H1 (cell line): Measurements from ENCODE around the gene TMBIM1. TPM values are rescaled to one million over a fixed set of nuclear protein-coding genes. Genes with fewer than 3 reads are reported as not detected.

ENCODE experiments used
- CTCF ChIA-PET: fragments of 300-600 bp; sonication (Branson Sonifier 250); formaldehyde crosslinking; loops from one replicate; lab custom pipeline; 2021; ENCODE audit not compliant: partially characterized antibody; lab: Charles Lee
- POLR2A ChIA-PET: fragments of 300-600 bp; sonication (Branson Sonifier 250); formaldehyde crosslinking; loops from one replicate; lab custom pipeline; 2021; ENCODE audit warnings: inconsistent platforms; ENCODE audit not compliant: partially characterized antibody; lab: Charles Lee
- DNase-seq, 2 experiments: peaks; one replicate each; pipeline versions ENCODE4 v3.0.0 to v3.0.0-alpha.2; 2010 to 2022; ENCODE audit warnings: low spot score in 2 of 2, low read depth in 1 of 2, mixed read lengths in 1 of 2
- FAIRE-seq: peaks from 2 replicates; lab custom pipeline; 2011; peaks lifted over from hg19 to GRCh38; lab: Jason Lieb, UNC
- H2AFZ ChIP-seq: 2 replicates; pipeline ENCODE4 v1.8.1; 2012; ENCODE audit warnings: low read length, inconsistent platforms
- H2AK5ac ChIP-seq: 2 replicates; pipeline ENCODE4 v1.6.1; 2013; ENCODE audit warnings: low read depth, low read length
- H2BK120ac ChIP-seq: replicated peaks from 2 replicates; pipeline ENCODE3; 2013; ENCODE audit warnings: low read depth, low read length, inconsistent platforms
- H2BK12ac ChIP-seq: 2 replicates; pipeline ENCODE4 v1.6.1; 2013; ENCODE audit warnings: low read depth, low read length
- H2BK15ac ChIP-seq: 2 replicates; pipeline ENCODE4 v1.6.1; 2013; ENCODE audit warnings: low read length
- H2BK20ac ChIP-seq: 2 replicates; pipeline ENCODE4 v1.6.1; 2013; ENCODE audit warnings: low read length
- H2BK5ac ChIP-seq: 2 replicates; pipeline ENCODE4 v1.6.1; 2013; ENCODE audit warnings: low read depth, low read length
- H3K14ac ChIP-seq: 2 replicates; pipeline ENCODE4 v1.6.1; 2013; ENCODE audit warnings: inconsistent platforms; ENCODE audit not compliant: insufficient read length
- H3K18ac ChIP-seq: 2 replicates; pipeline ENCODE4 v1.6.1; 2013; ENCODE audit warnings: low read length; ENCODE audit errors: extremely low read depth
- H3K23ac ChIP-seq: 2 replicates; pipeline ENCODE4 v1.6.1; 2013; ENCODE audit warnings: inconsistent platforms; ENCODE audit not compliant: insufficient read length
- H3K23me2 ChIP-seq: 2 replicates; pipeline ENCODE4 v1.6.1; 2013; ENCODE audit warnings: low read depth, low read length
- H3K27ac ChIP-seq: 2 replicates; pipeline ENCODE4 v1.6.1; 2011; ENCODE audit warnings: low read depth, low read length, inconsistent platforms
- H3K27me3 ChIP-seq, 4 experiments: replicated peaks in 1 of 4; 1 replicate in 1 of 4; 2 replicates in 3 of 4; pipeline versions ENCODE4 v1.6.1 to v1.8.1; 2011 to 2013; ENCODE audit warnings: low read length in 3 of 4, mild to moderate bottlenecking in 3 of 4, inconsistent platforms in 2 of 4, mixed read lengths in 2 of 4, moderate library complexity in 1 of 4; ENCODE audit not compliant: control insufficient read depth in 3 of 4, insufficient read depth in 3 of 4; ENCODE audit errors: extremely low read depth in 1 of 4
- H3K36me3 ChIP-seq, 4 experiments: 2 replicates each; pipeline versions ENCODE4 v1.6.1 to v1.8.1; 2011 to 2013; ENCODE audit warnings: mild to moderate bottlenecking in 4 of 4, low read length in 3 of 4, moderate library complexity in 2 of 4, control low read depth in 1 of 4, inconsistent platforms in 1 of 4; ENCODE audit not compliant: insufficient read depth in 4 of 4, control insufficient read depth in 2 of 4
- H3K4ac ChIP-seq: replicated peaks from 2 replicates; pipeline ENCODE3; 2013; ENCODE audit warnings: low read length, low read depth, mixed read lengths, inconsistent platforms; ENCODE audit not compliant: insufficient read length
- H3K4me1 ChIP-seq, 4 experiments: replicated peaks in 1 of 4; 1 replicate in 1 of 4; 2 replicates in 3 of 4; pipeline versions ENCODE4 v1.6.1 to v1.8.1; 2011 to 2013; ENCODE audit warnings: low read length in 3 of 4, inconsistent platforms in 2 of 4, mixed read lengths in 1 of 4; ENCODE audit not compliant: insufficient read depth in 4 of 4, control insufficient read depth in 3 of 4
- H3K4me2 ChIP-seq, 2 experiments: 2 replicates each; pipeline versions ENCODE4 v1.6.1 to v1.8.1; 2011 to 2013; ENCODE audit warnings: low read depth in 2 of 2, low read length in 2 of 2, control low read depth in 1 of 2, inconsistent platforms in 1 of 2, mild to moderate bottlenecking in 1 of 2; ENCODE audit not compliant: insufficient read depth in 1 of 2
- H3K4me3 ChIP-seq, 4 experiments: fragments of 200-600, 300-600 bp in 1 of 4; sonication (generic), shearing (Covaris generic), sonication (Bioruptor Twin) in 1 of 4; 2 replicates each; pipeline versions ENCODE4 v1.5.1 to v1.8.1; 2011 to 2016; ENCODE audit warnings: low read length in 4 of 4, low read depth in 3 of 4, control low read depth in 2 of 4, inconsistent platforms in 2 of 4, mild to moderate bottlenecking in 2 of 4, mixed read lengths in 1 of 4, moderate library complexity in 1 of 4; ENCODE audit not compliant: insufficient read depth in 2 of 4; ENCODE audit errors: extremely low read depth in 1 of 4
- H3K56ac ChIP-seq: replicated peaks from 2 replicates; pipeline ENCODE3; 2013; ENCODE audit warnings: low read depth, mild to moderate bottlenecking, mixed read lengths, low read length, inconsistent platforms; ENCODE audit not compliant: insufficient read length
- H3K79me1 ChIP-seq: 2 replicates; pipeline ENCODE4 v1.6.1; 2013; ENCODE audit warnings: low read depth, low read length, control low read depth
- H3K79me2 ChIP-seq, 2 experiments: 2 replicates each; pipeline versions ENCODE4 v1.6.1 to v1.8.1; 2012 to 2013; ENCODE audit warnings: low read length in 2 of 2, mild to moderate bottlenecking in 2 of 2, inconsistent platforms in 1 of 2; ENCODE audit not compliant: insufficient read depth in 2 of 2, control insufficient read depth in 1 of 2
- H3K9ac ChIP-seq, 4 experiments: replicated peaks in 1 of 4; 1 replicate in 1 of 4; 2 replicates in 3 of 4; pipeline versions ENCODE4 v1.6.1 to v1.8.1; 2011 to 2013; ENCODE audit warnings: low read depth in 3 of 4, low read length in 3 of 4, control low read depth in 2 of 4, mild to moderate bottlenecking in 2 of 4, moderate library complexity in 2 of 4, inconsistent platforms in 1 of 4; ENCODE audit errors: extremely low read depth in 1 of 4
- H3K9me3 ChIP-seq, 2 experiments: 2 replicates each; pipeline versions ENCODE4 v1.6.1 to v1.8.1; 2012 to 2013; ENCODE audit warnings: mild to moderate bottlenecking in 2 of 2, moderate library complexity in 2 of 2, control low read depth in 1 of 2, inconsistent platforms in 1 of 2, low read depth in 1 of 2, low read length in 1 of 2, mixed read lengths in 1 of 2; ENCODE audit not compliant: insufficient read depth in 2 of 2
- H4K20me1 ChIP-seq, 2 experiments: replicated peaks in 1 of 2; 2 replicates each; pipeline versions ENCODE3 to v1.8.1; 2011 to 2013; ENCODE audit warnings: inconsistent platforms in 2 of 2, low read length in 2 of 2, mild to moderate bottlenecking in 1 of 2; ENCODE audit not compliant: insufficient read depth in 2 of 2, control insufficient read depth in 1 of 2
- H4K5ac ChIP-seq: 2 replicates; pipeline ENCODE4 v1.6.1; 2013; ENCODE audit warnings: low read length, low read depth, mixed read lengths, inconsistent platforms; ENCODE audit not compliant: insufficient read length
- H4K8ac ChIP-seq: 2 replicates; pipeline ENCODE4 v1.8.0; 2013; ENCODE audit warnings: mild to moderate bottlenecking, moderate library complexity, low read length, inconsistent platforms; ENCODE audit not compliant: insufficient read depth; ENCODE audit errors: extremely low read depth
- H4K91ac ChIP-seq: replicated peaks from 2 replicates; pipeline ENCODE3; 2013; ENCODE audit warnings: low read length, mixed read lengths, inconsistent platforms; ENCODE audit not compliant: insufficient read length
- GABPA ChIP-seq: IDR thresholded peaks from 2 replicates; pipeline ENCODE4 v1.6.1; 2011; ENCODE audit warnings: mild to moderate bottlenecking, low read length, moderate library complexity, borderline replicate concordance; ENCODE audit not compliant: insufficient read depth
- JUN ChIP-seq: IDR thresholded peaks from 2 replicates; pipeline ENCODE4 v1.6.1; 2011; ENCODE audit warnings: low read depth, mild to moderate bottlenecking, improper control_type of control experiment, low read length
- RFX5 ChIP-seq: IDR thresholded peaks from 2 replicates; pipeline ENCODE4 v1.6.1; 2011; ENCODE audit warnings: low read depth, low read length, improper control_type of control experiment, borderline replicate concordance
- ZNF274 ChIP-seq: IDR thresholded peaks from 2 replicates; pipeline ENCODE4 v1.7.0; 2012; ENCODE audit warnings: low read length, borderline replicate concordance; ENCODE audit errors: extremely low read depth
- WGBS, 2 experiments: shearing (Covaris generic) in 1 of 2; methylation state at CpG; one replicate each; pipeline versions ENCODE4 v1.1.6 to v1.1.7; 2013 to 2015; ENCODE audit warnings: low lambda C conversion rate in 2 of 2, mixed read lengths in 2 of 2, inconsistent platforms in 1 of 2, low coverage in 1 of 2, missing lambda C conversion rate in 1 of 2; ENCODE audit not compliant: insufficient replicate concordance in 2 of 2, insufficient coverage in 1 of 2, insufficient read length in 1 of 2; ENCODE audit errors: extremely low coverage in 1 of 2, missing lambda C conversion rate in 1 of 2; 5-methylcytosine and 5-hydroxymethylcytosine counted together
- polyA plus RNA-seq, 7 experiments: library from polyadenylated mRNA; depleted of rRNA in 3 of 7; stranded (reverse) in 5 of 7; unstranded in 2 of 7; fragments of >200 nt in 5 of 7; fragments of 200-250 nt in 2 of 7; gene quantifications; 1 replicate in 5 of 7; 2 replicates in 1 of 7; 4 replicates in 1 of 7; pipeline versions ENCODE4 v1.2.1 to v1.2.3, GENCODE V29; 2011 to 2013; ENCODE audit warnings: missing spikeins in 2 of 7, mixed read lengths in 2 of 7
- total RNA-seq: library from RNA; stranded (reverse); fragmentation: NEBNext Ultra II Directional; extraction: Animal tissue kit (Norgen Biotek cat#: 25700); gene quantifications from 2 replicates; pipeline ENCODE4 v1.2.1, GENCODE V29; 2021

TMBIM1 gene
- total and polyA plus RNA-seq, 2 of the 8 experiments (the other 6 are each of a cell fraction or from before 2014, with no cell fraction given) = 22.1 to 36.8 TPM

- Histone ChIP-seq H3K18ac (no peak overlapping the region), H3K23ac (no peak overlapping the region), H3K79me2 (no peaks in the 10 kb centered on the region), H2BK120ac (no peak overlapping the region), H3K4me1 (no peaks in the 10 kb centered on the region), H3K79me1 (no peaks in the 10 kb centered on the region), H4K91ac (no peak overlapping the region), H3K4me3 (no peak overlapping the region), H3K14ac (no peak overlapping the region), H2AK5ac (no peak overlapping the region), H3K23me2 (no peaks in the 10 kb centered on the region), H2BK5ac (no peak overlapping the region), H4K5ac (no peak overlapping the region), H3K36me3 (no peaks in the 10 kb centered on the region), H3K4ac (no peak overlapping the region), H3K56ac (no peak overlapping the region), H2BK20ac (no peak overlapping the region), H4K8ac (no peak overlapping the region), H3K9me3 (no peaks in the 10 kb centered on the region), H3K4me2 (no peak overlapping the region), H3K27ac (no peak overlapping the region), H3K9ac (no peak overlapping the region), H2BK15ac (no peak overlapping the region), H2BK12ac (no peak overlapping the region), H4K20me1 (no peaks in the 10 kb centered on the region), H2AFZ (no peak overlapping the region), H3K27me3 (no peaks in the 10 kb centered on the region)
- CTCF ChIA-PET = interaction anchor here (0.6 to 1.8 kb wide), 4 partner anchors 9 to 45 kb away, joined by 3 to 10 read pairs (median 4); no protein-coding TSS in a partner anchor
- FAIRE-seq = no peak
- POLR2A ChIA-PET = no interaction called here
- no peak for DNase-seq
- 93% methylated on average over 11 of the region's 11 CpGs; no CpG with 5 or more reads in 1 of the 2 experiments for WGBS, 2 experiments
- TF ChIP-seq RFX5 = no peak
- TF ChIP-seq ZNF274 = no peak
- no peak for TF ChIP-seq GABPA
- no peak for TF ChIP-seq JUN
Measured at GRCh38 chr2:218310853-218311540, 18.7 kb upstream of the TMBIM1 start.
